ENCODE measurements around the gene CPD.
A peak's percentile ranks its signal among the peaks of the same experiment; 100 is the strongest.

Gene CPD

GRCh38 chr17:30379903-30380381 is 1.2 kb downstream of the CPD start:
- peak overlapping the region; percentile 81 for H3K4me2 ChIP-seq (ENCODE audit: low read depth, low read length, poor library complexity, severe bottlenecking)
- TF ChIP-seq CTCF (IDR thresholded peaks at IDR 0.05; ENCODE audit: insufficient read depth, low read length, poor library complexity, severe bottlenecking), result no peak
- TF ChIP-seq EZH2phosphoT487 (conservative IDR thresholded peaks at IDR 0.05; ENCODE audit: low read length), result no peak
- peak overlapping the region; percentile 75 for H3K9ac ChIP-seq (ENCODE audit: low read length)
- H3K27me3 ChIP-seq (ENCODE audit: low read length), result no peaks in the 10 kb centered on the region
- no peaks in the 10 kb centered on the region for H3K79me2 ChIP-seq (ENCODE audit: insufficient read depth, low read length)
- no peak overlapping the region for H3K27ac ChIP-seq (ENCODE audit: low read depth, low read length)
- no peaks in the 10 kb centered on the region for H3K9me3 ChIP-seq (ENCODE audit: insufficient read depth, low read length)
- H3K9me2 ChIP-seq (replicated peaks; ENCODE audit: insufficient read depth, low read length), result no peaks in the 10 kb centered on the region
- peaks cover 9% of the 10 kb centered on the region; the same call in 1 of the 2 replicates for H3F3A ChIP-seq (ENCODE audit: insufficient read depth)
- H3K4me3 ChIP-seq (ENCODE audit: insufficient read depth, low read length, poor library complexity, severe bottlenecking), result peak overlapping the region; percentile 82
- no peaks in the 10 kb centered on the region for H3K36me3 ChIP-seq (ENCODE audit: low read length)
- peak overlapping the region; percentile 99 for H2AFZ ChIP-seq (ENCODE audit: low read depth, low read length, severe bottlenecking)
- no peaks in the 10 kb centered on the region for H4K20me1 ChIP-seq (ENCODE audit: low read depth, low read length)

- Histone ChIP-seq H3K4me3 (ENCODE audit: insufficient read depth, low read length, poor library complexity, severe bottlenecking) (no peak overlapping the region), H3K9ac (ENCODE audit: low read length) (no peak overlapping the region), H3K4me2 (ENCODE audit: low read depth, low read length, poor library complexity, severe bottlenecking) (peak overlapping the region; percentile 81), H3K79me2 (ENCODE audit: insufficient read depth, low read length) (no peaks in the 10 kb centered on the region), H3F3A (ENCODE audit: insufficient read depth) (peaks cover 9% of the 10 kb centered on the region; the same call in 1 of the 2 replicates), H2AFZ (ENCODE audit: low read depth, low read length, severe bottlenecking) (no peak overlapping the region), H3K36me3 (ENCODE audit: low read length) (no peaks in the 10 kb centered on the region), H3K27me3 (ENCODE audit: low read length) (no peaks in the 10 kb centered on the region), H3K9me2 (replicated peaks; ENCODE audit: insufficient read depth, low read length) (no peaks in the 10 kb centered on the region), H3K27ac (ENCODE audit: low read depth, low read length) (no peak overlapping the region), H4K20me1 (ENCODE audit: low read depth, low read length) (no peaks in the 10 kb centered on the region), H3K9me3 (ENCODE audit: insufficient read depth, low read length) (no peaks in the 10 kb centered on the region)
- no peak for TF ChIP-seq EZH2phosphoT487 (conservative IDR thresholded peaks at IDR 0.05; ENCODE audit: low read length)
- no peak for TF ChIP-seq CTCF (IDR thresholded peaks at IDR 0.05; ENCODE audit: insufficient read depth, low read length, poor library complexity, severe bottlenecking)
Measured at GRCh38 chr17:30380643-30381339, 2.1 kb downstream of the CPD start.

- Histone ChIP-seq H4K20me1 (ENCODE audit: low read depth, low read length) (no peaks in the 10 kb centered on the region), H3K9me2 (replicated peaks; ENCODE audit: insufficient read depth, low read length) (no peaks in the 10 kb centered on the region), H3K79me2 (ENCODE audit: insufficient read depth, low read length) (no peaks in the 10 kb centered on the region), H3F3A (ENCODE audit: insufficient read depth) (peaks cover 9% of the 10 kb centered on the region; the same call in 1 of the 2 replicates), H2AFZ (ENCODE audit: low read depth, low read length, severe bottlenecking) (no peak overlapping the region), H3K4me2 (ENCODE audit: low read depth, low read length, poor library complexity, severe bottlenecking) (no peak overlapping the region), H3K9ac (ENCODE audit: low read length) (no peak overlapping the region), H3K9me3 (ENCODE audit: insufficient read depth, low read length) (no peaks in the 10 kb centered on the region), H3K27me3 (ENCODE audit: low read length) (no peaks in the 10 kb centered on the region), H3K36me3 (ENCODE audit: low read length) (no peaks in the 10 kb centered on the region), H3K27ac (ENCODE audit: low read depth, low read length) (no peak overlapping the region), H3K4me3 (ENCODE audit: insufficient read depth, low read length, poor library complexity, severe bottlenecking) (no peak overlapping the region)
- TF ChIP-seq EZH2phosphoT487 (conservative IDR thresholded peaks at IDR 0.05; ENCODE audit: low read length) (no peak), CTCF (IDR thresholded peaks at IDR 0.05; ENCODE audit: insufficient read depth, low read length, poor library complexity, severe bottlenecking) (no peak)
Measured at GRCh38 chr17:30381340-30381659, 2.6 kb downstream of the CPD start.
